Testis (tissue), 3 donors: ENCODE measurements around the gene PPHLN1. TPM values are rescaled to one million over a fixed set of nuclear protein-coding genes. Genes with fewer than 3 reads are reported as not detected.
A peak's percentile ranks its signal among the peaks of the same experiment; 100 is the strongest.

Source experiments
- DNase-seq: peaks from one replicate; pipeline ENCODE4 v3.0.0-alpha.2; 2019
- H3K27ac ChIP-seq, 2 donors: fragments of 200-600 bp; sonication (generic); one replicate each; pipeline ENCODE4 v1.5.1; 2019
- H3K27me3 ChIP-seq: fragments of 200-600 bp; sonication (generic); one replicate; pipeline ENCODE4 v1.5.1; 2019
- H3K36me3 ChIP-seq: fragments of 200-600 bp; sonication (generic); one replicate; pipeline ENCODE4 v1.5.1; 2017; ENCODE audit warnings: low read depth; ENCODE audit errors: missing control alignments
- H3K4me1 ChIP-seq: fragments of 200-600 bp; sonication (generic); one replicate; pipeline ENCODE4 v1.5.1; 2019
- H3K4me3 ChIP-seq, 2 donors: fragments of 200-600 bp; sonication (generic); one replicate each; pipeline ENCODE4 v1.5.1; 2017 to 2019
- H3K9me3 ChIP-seq: fragments of 200-600 bp; sonication (generic); one replicate; pipeline ENCODE4 v1.5.1; 2017
- CTCF ChIP-seq, 3 experiments: fragments of 450-650 bp in 2 of 3; fragments of 200-600 bp in 1 of 3; sonication (generic) in 1 of 3; IDR thresholded peaks; one replicate each; pipeline ENCODE4 v1.5.1; 2016 to 2019; ENCODE audit warnings: antibody characterized with exemption in 3 of 3, mild to moderate bottlenecking in 2 of 3, moderate library complexity in 1 of 3
- POLR2A ChIP-seq: fragments of 450-650 bp; IDR thresholded peaks from one replicate; pipeline ENCODE4 v1.6.1; 2017; ENCODE audit warnings: antibody characterized with exemption, mild to moderate bottlenecking, moderate library complexity
- WGBS, 2 donors: methylation state at CpG; one replicate each; pipeline ENCODE4 v1.1.5; 2018; 5-methylcytosine and 5-hydroxymethylcytosine counted together
- intact Hi-C: fragments of 100-400 bp; cut with DNase I; formaldehyde crosslinking; loops from one replicate; pipeline ENCODE4 v1.15.1; 2023; ENCODE audit warnings: low total_unique reads
- polyA plus RNA-seq: library from polyadenylated mRNA; stranded (reverse); fragments of 350-450 nt; fragmentation: Illumina TruSeq; extraction: RNeasy Lipid Tissue Mini Kit (QIAGEN cat#74804); gene quantifications from one replicate; pipeline ENCODE4 v1.2.3, GENCODE V29; 2014; ENCODE audit warnings: low read depth, low replicate concordance; ENCODE audit not compliant: insufficient read depth
- total RNA-seq, 2 donors: library from RNA; depleted of rRNA; stranded (reverse); fragments of >200 nt; gene quantifications; one replicate each; pipeline ENCODE4 v1.2.3, GENCODE V29; 2016

Gene PPHLN1
- total and polyA plus RNA-seq, 3 donors from 2014 or later: 83.1 to 101 (median 91.7) TPM

GRCh38 chr12:42315108-42315507 lies 10.9 kb upstream of the PPHLN1 start:
- no peaks in the 10 kb centered on the region for H3K4me1 ChIP-seq
- no peaks in the 10 kb centered on the region for H3K36me3 ChIP-seq
- no peaks in the 10 kb centered on the region for H3K27me3 ChIP-seq
- 87 to 89% methylated on average over 2 of the region's 2 CpGs for WGBS, 2 donors
- intact Hi-C loops: no loop called here
- no peak overlapping the region for H3K4me3 ChIP-seq
- H3K27ac ChIP-seq: no peak overlapping the region
- TF ChIP-seq CTCF (IDR thresholded peaks at IDR 0.05) (no peak), POLR2A (no peak)
- DNase-seq: no peak
- no peaks in the 10 kb centered on the region for H3K9me3 ChIP-seq

GRCh38 chr12:42320796-42321195 lies 5.2 kb upstream of the PPHLN1 start:
- no peak for TF ChIP-seq POLR2A
- TF ChIP-seq CTCF (IDR thresholded peaks at IDR 0.05): no peak
- H3K4me3 ChIP-seq: no peak overlapping the region
- no peaks in the 10 kb centered on the region for H3K36me3 ChIP-seq
- H3K27me3 ChIP-seq: no peaks in the 10 kb centered on the region
- H3K27ac ChIP-seq: no peak overlapping the region
- peaks cover 5% of the 10 kb centered on the region for H3K4me1 ChIP-seq
- DNase-seq: no peak
- no peaks in the 10 kb centered on the region for H3K9me3 ChIP-seq
- intact Hi-C loops: no loop called here

- H3K9me3 ChIP-seq: no peaks in the 10 kb centered on the region
- H3K27ac ChIP-seq: no peak overlapping the region
- DNase-seq: no peak
- H3K4me3 ChIP-seq: no peak overlapping the region
- peaks cover 15% of the 10 kb centered on the region for H3K4me1 ChIP-seq
- H3K36me3 ChIP-seq: no peaks in the 10 kb centered on the region
- intact Hi-C loops: no loop called here
- no peaks in the 10 kb centered on the region for H3K27me3 ChIP-seq
- TF ChIP-seq CTCF (IDR thresholded peaks at IDR 0.05): no peak
- TF ChIP-seq POLR2A: no peak
These were observed 3.4 kb upstream of the PPHLN1 start for GRCh38 chr12:42322567-42322966.

- Histone ChIP-seq H3K9me3 (no peaks in the 10 kb centered on the region), H3K4me3 (no peak overlapping the region), H3K27ac (no peak overlapping the region), H3K27me3 (no peaks in the 10 kb centered on the region), H3K36me3 (no peaks in the 10 kb centered on the region), H3K4me1 (peaks cover 15% of the 10 kb centered on the region)
- no peak for DNase-seq
- WGBS, 2 donors: 82 to 84% methylated on average over 6 of the region's 6 CpGs
- TF ChIP-seq POLR2A: no peak
- TF ChIP-seq CTCF (IDR thresholded peaks at IDR 0.05): no peak
- intact Hi-C loops: no loop called here
These were observed 2.1 kb upstream of the PPHLN1 start for GRCh38 chr12:42323856-42324255.

GRCh38 chr12:42325326-42325652 lies 678 bp upstream of the PPHLN1 start:
- Histone ChIP-seq H3K36me3 (no peaks in the 10 kb centered on the region), H3K27me3 (no peaks in the 10 kb centered on the region), H3K4me1 (peaks cover 15% of the 10 kb centered on the region), H3K27ac (peak overlapping the region; percentile 89 to 90), H3K9me3 (no peaks in the 10 kb centered on the region), H3K4me3 (peak overlapping the region; percentile 64 to 90)
- DNase-seq: no peak
- no peak for TF ChIP-seq POLR2A
- TF ChIP-seq CTCF (IDR thresholded peaks at IDR 0.05): no peak
- WGBS, 2 donors: 22 to 24% methylated on average over 7 of the region's 7 CpGs
- intact Hi-C loops: no loop called here
